Measurements from ENCODE around the gene UTS2. TPM values are rescaled to one million over a fixed set of nuclear protein-coding genes. Genes with fewer than 3 reads are reported as not detected.

Gene UTS2
- total and polyA plus RNA-seq, 2 of the 8 experiments (the other 6 are each of a cell fraction or from before 2014, with no cell fraction given), result not detected

GRCh38 chr1:7898962-7899361 is 46.1 kb upstream of the UTS2 start (continued):
- no peak for TF ChIP-seq JUN (IDR thresholded peaks at IDR 0.05; ENCODE audit: low read depth, low read length)
